NCI-H128 (cell line): Measurements from ENCODE around the gene FOXL2NB.
A peak's percentile ranks its signal among the peaks of the same experiment; 100 is the strongest.

Source experiments
- DNase-seq: peaks from one replicate; lab custom pipeline; 2025; ENCODE audit not compliant: unreplicated experiment; lab: John Stamatoyannopoulos, UW

Gene FOXL2NB

DNA sequence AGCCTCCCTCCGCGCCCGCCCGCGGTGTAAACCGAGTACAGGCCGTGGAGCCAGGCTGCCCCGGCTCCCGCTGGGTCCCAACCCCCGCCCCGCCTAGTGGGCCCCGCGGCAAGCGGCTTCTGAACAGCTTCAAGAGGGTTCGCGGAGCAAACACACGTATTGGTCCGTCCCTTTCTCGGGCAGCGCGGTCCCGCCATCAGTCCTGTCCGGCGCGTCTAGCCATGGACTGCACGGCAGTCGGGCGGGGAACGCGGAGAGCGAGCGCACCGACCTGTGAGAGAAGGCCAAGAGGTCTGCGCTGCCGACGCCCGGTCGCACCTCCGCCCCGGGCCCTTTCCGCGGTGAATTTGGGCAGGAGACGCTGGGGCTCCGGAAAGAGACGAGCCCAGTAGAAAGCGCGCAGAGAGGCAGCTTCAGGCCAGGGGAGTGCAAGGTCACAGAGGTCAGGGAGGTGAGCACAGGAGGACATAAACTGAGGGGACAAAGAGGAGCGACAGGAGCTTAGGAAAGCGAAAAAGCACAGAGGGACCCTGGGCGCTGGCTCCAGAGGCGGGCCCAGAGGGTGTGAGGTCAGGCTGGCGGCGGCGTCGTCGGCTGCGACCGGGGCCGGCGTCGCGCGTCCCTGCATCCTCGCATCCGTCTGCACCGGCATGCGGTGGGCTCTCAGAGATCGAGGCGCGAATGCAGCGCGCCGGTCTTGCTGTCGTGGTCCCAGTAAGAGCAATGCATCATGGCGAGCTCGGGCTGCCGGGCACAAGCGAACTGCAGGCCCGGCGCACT, 1.9 kb upstream of the FOXL2NB start:
- peak; percentile 20 for DNase-seq

GRCh38 chr3:138945709-138946662, 1.0 kb upstream of the FOXL2NB start:
- DNase-seq, result no peak

- no peak for DNase-seq
Measured at GRCh38 chr3:138947495-138948121, 591 bp downstream of the FOXL2NB start.

DNA sequence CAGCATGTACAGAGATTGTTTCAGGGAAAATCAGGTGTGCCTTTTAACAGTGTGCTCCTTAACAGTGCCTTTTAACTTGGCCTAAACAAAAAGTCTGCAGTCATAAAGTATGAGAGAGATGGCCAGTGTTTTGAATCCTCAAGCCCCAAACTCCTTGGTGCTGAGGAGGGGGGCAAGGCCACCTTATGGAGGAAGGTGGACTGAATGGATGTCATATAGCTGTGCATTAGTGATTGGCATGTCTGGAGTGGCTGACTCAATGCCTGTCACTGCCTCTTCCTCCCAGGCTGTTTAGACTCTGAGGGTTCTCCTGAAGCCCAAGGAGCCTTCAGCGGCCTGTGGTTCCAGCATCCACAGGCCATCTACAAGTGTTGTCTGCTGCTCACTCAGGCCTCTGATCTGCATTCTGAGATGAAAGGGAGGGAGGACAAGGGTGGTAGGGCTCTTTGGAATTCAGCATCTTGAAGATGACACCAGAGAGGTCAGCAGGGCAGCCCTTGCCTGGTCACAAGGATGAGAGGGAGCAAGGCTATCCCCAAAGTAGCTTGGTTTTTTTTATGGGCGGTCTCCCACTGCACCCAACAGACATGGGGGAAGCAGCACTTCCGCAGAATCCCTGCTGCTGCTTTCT, 1.5 kb downstream of the FOXL2NB start:
- DNase-seq, result no peak

- no peak for DNase-seq
Measured at GRCh38 chr3:138949002-138949418, 2.0 kb downstream of the FOXL2NB start.

DNA sequence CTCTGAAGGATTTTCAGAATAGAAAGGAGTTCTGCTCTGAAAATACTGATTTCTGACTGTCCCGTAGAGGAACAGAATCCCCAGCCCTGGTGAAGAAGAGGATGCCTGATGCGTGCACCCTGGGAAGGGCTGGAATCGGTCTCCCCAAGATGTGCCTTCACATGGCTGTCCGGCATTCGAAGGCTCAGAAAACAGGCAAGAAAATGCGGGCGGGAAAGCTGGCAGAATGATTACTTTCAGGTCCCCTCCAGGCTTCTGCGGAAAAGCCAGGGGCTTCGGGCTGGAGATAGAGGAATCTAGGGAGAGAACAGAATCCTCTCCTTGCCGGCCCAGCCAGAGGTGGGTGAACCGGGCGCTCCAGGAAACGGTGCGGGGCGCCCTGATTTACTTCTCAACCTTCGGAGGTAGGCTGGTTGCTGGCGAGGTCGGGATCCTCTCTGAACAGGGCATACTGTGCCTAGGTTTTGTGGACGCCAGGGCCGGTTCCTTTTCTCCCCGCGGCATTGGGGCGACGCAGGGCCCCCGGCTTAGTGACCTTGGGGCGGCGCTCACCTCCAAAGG, 2.5 kb downstream of the FOXL2NB start:
- no peak for DNase-seq

DNA sequence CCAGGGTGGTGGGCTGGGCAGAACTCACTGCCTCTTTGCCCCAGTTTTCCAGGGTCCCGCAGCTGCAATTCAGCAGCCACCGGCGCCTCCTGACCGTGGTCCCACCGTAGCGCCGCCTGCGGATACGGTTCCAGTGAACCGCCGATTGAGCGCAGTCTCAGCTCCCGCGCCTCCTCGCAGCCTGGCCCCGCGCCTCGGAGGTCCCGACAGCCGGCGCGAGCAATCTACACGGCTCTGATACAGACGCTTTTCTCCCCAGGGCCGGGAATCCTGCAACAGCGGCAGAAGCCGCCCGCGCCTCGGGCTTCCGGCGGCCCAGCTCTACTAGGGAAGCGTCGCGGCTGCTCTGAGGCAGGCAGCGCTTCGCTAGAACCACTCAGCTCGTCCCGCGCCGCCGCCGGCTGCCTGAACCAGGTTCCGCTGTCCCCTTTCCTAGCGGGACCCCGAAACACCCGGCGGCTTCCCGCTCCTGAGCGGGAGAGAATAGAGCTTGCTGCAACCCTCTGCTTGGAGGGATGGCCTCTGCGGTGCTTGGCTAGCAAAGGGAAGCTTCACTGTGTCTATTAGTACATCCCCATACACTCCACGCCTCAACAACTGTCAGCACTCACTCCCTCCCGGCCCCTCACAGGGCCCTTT, 3.1 kb downstream of the FOXL2NB start:
- DNase-seq, result no peak

- no peak for DNase-seq
Measured at GRCh38 chr3:138950701-138951100, 3.7 kb downstream of the FOXL2NB start.

GRCh38 chr3:138960417-138960852, 13.4 kb downstream of the FOXL2NB start:
- no peak for DNase-seq

DNA sequence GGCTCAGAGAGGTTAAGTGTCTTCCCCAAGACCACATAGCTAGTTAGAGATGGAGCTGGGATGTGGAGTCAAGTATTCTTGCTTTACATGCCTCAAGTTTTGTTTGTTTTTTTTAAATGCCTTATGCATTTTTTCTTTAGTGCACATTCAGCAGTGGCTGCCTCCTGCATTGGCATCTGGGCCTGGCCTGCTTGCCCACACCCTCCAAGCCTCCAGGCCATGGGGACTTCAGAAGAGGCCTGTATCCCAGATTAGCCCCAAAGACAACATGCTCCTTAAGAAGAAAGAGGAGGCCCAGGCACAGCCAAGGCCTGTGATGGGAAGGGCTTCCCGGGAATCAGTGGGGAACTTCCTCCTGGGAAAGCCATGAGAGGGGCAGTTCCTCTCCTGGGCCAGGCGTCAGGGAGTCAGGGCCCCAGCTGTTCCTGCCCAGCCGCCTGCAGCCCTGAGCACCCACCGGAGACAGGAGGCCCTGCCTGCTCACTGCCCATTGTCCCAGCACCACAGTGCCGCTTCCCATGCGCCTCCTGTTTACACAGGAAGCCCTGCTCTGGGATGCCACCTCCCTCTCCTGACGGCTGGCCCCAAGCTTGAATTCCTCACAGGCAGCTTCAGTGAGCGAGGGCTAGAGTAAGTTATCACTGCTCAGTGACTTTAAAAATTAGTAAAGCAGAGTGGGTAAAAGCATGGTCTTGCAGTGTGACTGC, 16.0 kb downstream of the FOXL2NB start:
- no peak for DNase-seq

GRCh38 chr3:138964264-138964663, 17.2 kb downstream of the FOXL2NB start:
- no peak for DNase-seq

DNA sequence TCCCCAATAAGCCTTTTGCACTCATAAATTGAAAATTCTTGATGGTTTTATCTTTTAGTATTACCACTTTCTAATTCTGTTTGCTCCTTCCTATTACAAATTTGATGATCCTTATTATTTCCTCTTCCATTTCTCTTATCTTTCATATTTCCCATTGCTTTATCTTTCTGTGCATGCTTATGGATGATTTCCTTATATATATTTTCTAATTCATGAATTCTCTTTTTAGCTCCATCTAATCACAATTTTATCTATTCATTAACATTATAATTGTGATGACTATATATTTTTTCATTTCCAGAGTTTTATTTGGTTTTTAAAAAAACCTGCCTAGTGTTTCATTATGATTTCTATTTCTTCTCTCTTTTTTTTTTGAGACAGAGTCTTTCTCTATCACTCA, 17.9 kb downstream of the FOXL2NB start:
- DNase-seq, result no peak

DNA sequence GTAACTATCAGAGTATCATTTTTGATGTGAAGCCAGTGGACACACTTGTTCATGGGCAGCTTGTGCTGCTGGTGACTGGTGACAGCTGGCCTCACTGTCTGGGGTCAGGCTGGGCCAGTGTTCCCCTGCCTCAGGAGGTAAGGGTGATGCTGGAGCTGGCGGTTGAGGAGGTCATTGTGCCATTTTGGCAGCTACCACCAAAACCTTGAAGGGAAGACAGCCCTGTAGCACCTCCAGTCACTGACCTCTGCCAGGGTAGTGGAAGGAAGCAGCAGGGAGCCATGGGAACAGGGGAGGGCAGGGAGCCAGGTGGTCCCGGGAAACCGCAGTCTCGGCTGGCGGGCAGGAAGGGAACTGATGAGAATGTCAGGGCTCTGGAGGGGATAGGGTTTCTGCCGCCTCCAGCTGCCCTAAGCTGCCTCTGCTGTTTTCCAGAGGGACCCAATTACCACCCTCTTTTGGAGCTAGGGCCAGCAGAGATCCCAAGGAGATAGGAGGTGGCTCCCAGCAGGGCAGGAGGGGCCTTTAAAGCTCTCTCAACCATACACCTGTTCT, 24.8 kb downstream of the FOXL2NB start:
- no peak for DNase-seq

GRCh38 chr3:138972941-138973340, 25.9 kb downstream of the FOXL2NB start:
- no peak for DNase-seq

DNA sequence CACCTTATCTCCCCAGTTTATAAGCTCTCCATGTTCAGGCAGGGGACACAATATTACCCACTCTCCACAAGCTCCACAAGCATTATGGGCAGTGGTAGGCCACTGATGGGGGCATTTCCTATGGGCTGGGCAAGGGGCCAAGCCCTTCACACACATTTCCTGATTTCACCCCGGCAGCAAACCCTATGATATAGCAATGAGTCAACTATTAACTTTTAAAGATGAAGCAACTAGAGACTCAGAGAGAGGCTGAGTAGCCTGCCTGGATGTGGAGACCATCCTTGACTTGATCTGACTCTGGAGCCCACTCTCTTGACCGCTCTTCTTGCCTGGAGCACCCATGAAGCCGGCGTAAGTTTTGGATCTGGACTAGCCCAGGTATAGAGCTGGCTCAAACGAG, 27.4 kb downstream of the FOXL2NB start:
- DNase-seq, result no peak

DNA sequence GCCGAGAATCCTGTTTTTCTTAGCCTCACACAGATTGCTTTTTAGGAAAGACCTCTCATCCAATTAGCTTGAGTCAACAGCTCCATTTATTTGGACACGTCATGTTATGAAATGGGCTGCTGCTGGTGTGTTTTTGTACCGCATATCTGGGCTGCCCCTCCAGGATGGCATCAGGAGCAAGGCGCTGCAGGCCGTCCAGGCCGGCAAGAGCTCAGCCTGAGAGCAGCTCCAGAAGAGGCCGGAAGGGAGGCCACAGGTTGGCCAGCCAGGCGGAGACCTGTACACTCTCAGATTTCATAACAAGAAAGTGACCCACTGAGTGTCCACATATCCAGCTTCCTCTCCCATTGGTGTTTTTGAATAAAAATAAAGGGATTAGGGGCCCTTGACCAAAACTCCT, 28.3 kb downstream of the FOXL2NB start:
- no peak for DNase-seq

- no peak for DNase-seq
Measured at GRCh38 chr3:138976047-138976446, 29.0 kb downstream of the FOXL2NB start.

DNA sequence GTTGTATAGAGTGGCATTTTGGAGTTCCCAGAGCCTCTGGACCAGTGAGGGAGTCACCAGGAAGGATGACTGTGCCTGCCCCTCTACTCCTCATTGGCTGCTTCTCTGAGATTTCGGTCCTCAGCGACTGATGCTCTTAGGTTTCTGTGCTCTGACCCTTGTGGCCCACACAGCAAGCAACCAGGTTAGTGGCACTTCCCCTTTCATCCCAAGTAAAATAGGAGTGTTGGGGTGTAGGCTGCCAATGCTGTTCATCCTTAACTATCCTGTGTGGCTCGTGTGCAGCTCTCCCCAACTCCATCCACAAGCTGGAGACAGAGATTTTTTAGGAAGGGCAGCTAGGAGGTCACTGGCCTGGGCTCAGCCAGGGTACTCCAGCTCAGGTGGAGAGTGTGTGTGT, 37.8 kb downstream of the FOXL2NB start:
- DNase-seq, result no peak

DNA sequence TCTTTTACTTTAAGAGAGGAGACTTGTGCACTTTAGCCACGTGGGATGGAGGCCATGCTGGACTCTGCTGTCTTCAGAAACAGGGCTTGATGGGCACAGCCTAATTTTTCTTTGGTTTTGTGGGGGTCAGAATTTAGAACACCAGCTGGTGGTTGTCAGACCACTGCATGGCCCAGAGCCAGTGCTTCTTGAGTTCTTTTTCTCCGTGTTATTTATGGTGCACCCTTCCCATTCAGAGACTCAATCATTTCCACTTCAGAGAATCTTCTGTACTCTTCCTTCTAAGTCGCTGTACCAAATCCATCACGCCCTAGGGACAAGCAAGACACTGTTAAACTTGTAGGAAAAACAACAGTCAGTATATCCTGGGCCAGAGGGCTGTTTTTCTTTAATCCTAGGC, 38.9 kb downstream of the FOXL2NB start:
- no peak for DNase-seq
